Dermis blood vessel endothelial cell (primary cell): ENCODE measurements around the gene PALM. TPM values are rescaled to one million over a fixed set of nuclear protein-coding genes. Genes with fewer than 3 reads are reported as not detected.
A peak's percentile ranks its signal among the peaks of the same experiment; 100 is the strongest.
"Not testable (repeated sequence)": the region's sequence is repeated elsewhere in the genome, so short reads cannot be mapped to it uniquely, and the experiment has no call there.

Source experiments
- DNase-seq: peaks from one replicate; pipeline ENCODE4 v3.0.0; 2010
- total RNA-seq: library from RNA; depleted of rRNA; stranded (reverse); fragments of >200 nt; gene quantifications from 2 replicates; pipeline ENCODE4 v1.2.3, GENCODE V29; 2014

Gene PALM
- total RNA-seq, 1 donor from 2014 or later: 56.3 TPM

DNA sequence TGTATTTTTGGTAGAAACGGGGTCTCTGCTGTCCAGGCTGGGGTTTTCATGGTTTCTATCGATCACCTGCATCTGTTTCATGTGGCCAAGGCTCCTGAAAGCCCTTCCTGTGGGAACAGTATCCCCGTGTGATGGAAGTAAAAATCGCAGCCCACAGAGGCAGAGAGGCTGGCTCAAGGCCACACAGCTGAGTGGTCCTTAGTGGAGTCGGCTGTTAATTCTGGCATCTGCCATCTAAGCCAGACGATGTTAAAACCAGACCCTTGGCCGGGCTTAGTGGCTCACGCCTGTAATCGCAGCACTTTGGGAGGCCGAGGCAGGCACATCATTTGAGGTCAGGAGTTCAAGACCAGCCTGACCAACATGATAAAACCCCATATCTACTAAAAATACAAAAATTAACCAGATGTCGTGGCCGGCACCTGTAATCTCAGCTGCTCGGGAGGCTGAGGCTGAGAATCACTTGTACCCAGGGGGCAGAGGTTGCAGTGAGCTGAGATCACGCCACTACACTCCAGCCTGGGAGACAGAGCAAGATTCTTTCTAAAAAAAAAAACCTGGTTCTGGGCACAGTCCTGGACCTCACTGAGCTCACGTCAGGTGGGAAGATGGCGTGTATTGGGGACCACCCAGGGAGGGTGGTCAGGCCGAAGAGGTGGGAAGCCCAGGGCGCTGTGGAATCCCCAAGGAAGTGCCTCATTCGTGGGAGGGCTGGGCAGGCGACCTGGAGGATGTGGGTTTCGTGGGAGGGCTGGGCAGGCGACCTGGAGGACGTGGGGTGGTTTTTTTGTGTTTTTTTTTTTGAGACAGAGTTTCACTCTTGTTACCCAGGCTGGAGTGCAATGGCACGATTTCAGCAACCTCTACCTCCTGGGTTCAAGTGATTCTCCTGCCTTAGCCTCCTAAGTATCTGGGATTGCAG, 23.7 kb downstream of the PALM start:
- DNase-seq: no peak

DNA sequence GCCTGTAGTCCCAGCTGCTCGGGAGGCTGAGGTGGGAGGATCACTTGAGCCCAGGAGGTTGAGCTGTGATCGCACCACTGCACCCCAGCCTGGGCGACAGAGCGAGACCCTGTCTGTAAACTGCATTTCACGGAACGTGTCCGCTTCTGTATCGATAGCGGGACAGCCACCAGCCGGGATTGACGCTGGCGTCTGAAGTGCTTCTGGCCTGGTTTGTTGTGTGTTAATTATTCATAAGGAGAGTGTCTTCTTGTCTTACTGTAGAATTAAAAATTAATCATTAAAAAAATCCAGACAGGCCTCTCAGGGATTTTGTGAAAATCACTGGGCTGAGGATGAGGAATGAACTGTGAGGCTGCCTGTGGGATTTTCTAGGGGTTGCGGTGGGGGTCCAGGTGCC, 26.0 kb downstream of the PALM start:
- DNase-seq: no peak

DNA sequence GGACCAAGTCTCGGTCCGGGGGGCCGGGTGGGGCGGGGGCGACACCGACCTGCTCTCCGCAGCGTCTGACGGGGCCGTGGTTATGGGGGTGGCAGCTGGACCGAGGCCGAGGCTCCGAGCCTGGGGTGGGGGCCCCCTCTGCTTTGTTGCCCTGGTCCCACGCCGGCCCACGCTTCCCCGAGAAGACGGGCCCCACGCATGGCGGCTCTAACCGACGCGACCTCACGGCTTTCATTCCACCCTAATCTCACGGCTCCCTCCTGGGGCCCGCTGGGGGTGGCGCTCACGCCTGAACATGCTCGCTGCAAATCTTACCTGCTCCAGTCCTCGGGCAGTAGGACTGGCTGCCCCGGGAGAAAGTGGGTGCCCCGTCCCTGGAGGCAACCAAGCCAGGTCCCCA, 27.4 kb downstream of the PALM start:
- DNase-seq: no peak

DNA sequence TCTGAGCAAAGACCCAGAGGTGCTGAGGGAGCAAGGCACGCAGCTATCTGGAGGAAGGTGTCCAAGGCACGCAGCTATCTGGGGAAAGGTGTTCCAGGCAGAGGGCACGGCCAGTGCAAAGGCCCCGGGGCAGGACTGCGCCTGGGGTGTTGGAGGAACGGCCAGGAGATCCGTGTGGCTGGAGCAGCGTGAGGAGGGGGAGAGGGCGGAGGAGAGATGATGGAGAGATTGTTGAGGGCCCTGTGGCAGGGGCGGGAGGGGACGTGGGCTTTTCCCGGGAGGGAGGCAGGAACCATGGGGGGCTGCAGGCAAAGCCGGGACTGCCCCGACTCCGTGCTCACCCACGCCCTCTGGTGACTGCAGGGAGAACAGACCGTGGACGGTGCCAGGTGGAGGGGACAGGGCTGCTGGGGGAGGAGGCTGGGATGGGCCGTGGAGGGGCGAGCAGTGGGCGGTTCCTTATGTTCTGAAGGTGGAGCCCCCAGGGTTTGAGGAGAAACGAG, 28.9 kb downstream of the PALM start:
- peak; percentile 70 for DNase-seq

DNA sequence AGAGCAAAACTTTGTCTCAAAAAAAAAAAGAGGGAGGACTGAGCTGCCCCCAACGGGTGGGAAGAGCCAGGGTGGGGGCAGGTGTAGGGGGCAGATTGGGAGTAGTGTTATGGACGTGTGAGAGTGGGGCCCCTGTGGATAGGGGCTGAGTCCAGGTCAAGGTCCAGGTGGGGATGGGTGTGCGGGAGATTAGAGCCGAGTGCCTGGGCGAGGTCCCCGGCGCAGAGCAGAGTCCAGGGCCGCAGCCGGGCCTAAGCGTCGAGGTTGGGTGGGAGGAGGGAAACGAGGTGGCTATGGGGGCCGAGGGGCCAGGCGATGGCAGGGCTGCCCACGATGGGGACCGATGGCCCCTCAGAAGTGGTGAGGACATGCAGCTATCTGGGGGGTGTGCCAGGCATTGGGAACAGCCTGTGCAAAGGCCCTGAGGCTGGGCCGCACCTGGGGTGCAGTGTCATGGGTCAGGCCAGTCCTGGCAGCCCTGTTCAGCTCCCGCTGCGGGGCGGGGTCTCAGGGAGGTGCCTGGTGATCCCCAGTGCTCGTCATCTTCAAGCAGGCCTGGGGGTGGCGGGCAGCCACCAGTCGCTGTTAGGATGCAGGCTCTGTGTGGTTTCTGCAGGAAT, 29.9 kb downstream of the PALM start:
- DNase-seq: no peak

DNA sequence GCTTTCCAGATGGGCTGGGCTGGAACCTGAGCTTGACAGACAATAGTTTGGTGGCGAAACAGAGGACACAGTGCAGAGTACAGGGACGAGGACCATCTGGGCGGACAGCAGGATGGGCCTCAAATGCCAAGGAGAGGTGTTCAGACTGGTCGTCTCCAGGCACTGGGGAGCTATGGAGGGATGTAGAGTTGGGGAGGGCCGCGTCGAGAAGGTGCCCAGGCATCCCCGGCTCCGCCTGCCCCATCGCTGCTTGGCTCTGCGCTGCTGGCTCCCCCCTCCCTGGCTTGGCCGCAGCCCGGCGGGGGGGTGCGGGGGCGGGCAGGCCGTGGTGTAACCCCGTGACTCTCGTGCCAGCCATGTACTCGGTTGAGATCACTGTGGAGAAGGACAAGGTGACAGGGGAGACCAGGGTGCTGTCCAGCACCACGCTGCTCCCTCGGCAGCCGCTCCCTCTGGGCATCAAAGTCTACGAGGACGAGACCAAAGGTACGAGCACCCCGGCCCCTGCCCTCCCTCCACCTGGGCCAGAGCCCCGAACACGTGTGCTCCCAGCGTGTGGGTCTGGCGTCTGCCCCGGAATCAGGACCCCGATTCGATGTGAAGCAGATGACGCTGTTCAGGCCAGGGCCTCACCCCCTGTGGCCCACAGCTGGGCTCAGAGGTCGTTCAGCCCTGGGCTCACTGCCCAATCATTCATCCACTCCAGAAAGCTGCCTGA, 31.4 kb downstream of the PALM start:
- no peak for DNase-seq

DNA sequence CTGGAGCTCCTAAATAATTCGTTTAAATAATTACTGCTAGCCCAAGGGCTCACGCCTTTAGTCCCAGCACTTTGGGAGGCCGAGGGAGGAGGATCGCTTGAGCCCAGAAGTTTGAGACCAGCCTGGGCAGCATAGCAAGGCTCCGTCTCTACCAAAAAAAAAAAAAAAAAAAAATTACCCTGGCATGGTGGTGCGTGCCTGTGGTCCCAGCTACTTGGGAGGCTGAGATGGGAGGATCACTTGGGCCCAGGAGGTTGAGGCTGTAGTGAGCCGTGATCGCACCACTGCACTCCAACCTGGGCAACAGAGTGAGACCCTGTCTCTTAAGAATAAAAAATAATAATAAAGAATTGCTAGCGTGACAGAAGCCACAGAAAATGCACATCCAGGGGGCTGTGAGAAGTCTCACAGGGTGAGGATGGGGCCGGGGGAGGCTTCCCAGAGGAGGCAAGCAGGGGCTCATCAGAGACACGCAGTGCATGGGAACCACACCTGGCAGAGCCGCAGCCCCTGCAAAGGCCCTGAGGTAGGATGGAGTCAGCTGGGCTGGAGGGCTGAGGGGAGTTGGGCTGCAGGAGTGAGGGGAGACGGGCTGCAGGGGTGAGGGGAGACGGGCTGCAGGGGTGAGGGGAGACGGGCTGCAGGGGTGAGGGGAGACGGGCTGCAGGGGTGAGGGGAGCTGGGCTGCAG, 32.2 kb downstream of the PALM start:
- not testable (repeated sequence) for DNase-seq

DNA sequence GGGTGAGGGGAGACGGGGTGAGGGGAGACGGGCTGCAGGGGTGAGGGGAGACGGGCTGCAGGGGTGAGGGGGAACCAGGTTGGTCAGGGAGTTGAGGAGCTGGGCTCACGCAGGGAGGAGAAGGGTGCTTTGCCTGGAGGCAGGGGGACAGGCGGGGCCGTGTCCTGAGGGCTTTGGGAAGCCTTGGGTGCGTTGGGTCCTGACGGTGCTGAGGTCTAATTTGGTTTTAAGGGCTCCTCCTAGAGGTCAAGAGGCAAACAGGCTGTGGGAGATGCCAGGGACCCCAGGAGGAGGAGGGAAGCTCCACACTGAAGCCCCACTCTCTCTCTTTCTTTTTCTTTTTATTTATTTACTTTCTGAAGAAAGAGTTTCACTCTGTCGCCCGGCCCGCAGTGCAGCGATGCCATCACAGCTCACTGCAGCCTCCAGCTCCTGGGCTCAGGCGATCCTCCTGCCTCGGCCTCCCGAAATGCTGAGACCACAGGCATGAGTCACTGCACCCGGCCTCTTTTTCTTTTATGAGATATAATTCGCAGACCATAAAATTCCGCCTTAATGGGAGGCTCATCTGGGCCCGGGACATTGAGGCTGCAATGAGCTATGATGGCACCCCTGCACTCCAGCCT, 32.9 kb downstream of the PALM start:
- DNase-seq: peak; percentile 14

DNA sequence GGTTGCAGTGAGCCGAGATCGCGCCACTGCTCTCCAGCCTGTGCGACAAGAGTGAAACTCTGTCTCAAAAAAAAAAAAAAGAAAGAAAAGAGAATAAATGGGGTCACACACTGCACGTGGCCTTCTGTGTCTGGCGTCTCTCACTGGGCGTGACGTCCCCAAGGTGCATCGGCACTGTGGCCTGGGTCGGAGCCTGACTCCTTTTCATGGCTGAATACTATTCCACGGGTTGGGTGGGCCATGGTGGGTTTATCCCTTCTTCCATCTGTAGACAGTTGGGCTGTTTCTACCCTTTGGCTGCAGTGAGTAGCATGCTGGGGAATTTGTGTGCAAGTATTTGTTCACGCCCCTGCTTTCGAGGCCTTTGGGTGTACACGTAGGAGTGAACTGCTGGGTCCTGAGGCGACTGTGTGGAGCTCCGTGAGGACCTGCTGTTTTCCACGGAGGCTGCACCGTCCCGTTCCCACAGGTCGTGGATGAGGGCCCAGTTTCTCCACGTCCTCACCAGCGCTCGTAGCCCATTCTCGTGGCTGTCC, 33.9 kb downstream of the PALM start:
- DNase-seq: no peak

DNA sequence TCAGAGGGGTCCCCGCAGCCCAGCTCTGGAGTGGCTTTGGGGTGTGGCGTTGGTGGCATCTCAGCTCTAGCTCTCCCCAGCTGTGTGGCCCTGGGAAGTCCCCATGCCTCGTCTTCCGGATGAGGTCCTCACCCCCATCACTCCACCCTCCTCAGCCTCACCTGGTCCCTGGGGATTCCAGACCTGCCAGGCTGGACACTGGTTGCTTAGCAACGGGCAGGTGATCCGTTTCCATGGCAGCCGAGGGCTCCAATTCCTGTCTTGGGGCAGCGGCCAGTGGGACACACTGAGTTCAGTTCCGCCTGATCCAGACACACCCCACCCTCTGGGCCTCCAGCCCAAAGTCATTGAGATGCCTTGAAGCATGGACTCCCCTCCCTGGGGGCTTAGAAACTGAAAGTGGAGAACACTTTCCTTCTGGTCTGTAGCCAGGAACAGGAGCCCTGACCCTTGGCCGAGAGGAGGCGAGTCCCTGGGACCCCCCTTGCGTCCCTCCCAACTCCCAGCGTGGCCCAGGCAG, 34.5 kb downstream of the PALM start:
- no peak for DNase-seq

DNA sequence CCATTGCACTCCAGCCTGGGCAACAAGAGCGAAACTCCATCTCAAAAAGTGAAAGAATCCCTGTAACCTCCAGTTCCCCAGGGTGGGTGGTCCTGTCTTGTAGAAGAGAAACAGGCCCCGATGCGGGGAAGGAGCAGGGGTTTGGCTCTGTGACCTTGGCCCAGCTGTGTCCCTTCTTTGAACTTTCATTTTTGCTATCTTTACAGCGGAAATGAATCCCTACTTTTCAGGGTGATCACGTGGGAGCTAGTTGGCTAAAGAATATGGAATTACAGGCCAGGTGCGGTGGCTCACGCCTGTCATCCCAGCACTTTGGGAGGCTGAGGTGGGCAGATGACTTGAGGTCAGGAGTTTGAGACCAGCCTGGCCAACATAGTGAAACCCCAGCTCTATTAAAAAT, 36.4 kb downstream of the PALM start:
- not testable (repeated sequence) for DNase-seq

DNA sequence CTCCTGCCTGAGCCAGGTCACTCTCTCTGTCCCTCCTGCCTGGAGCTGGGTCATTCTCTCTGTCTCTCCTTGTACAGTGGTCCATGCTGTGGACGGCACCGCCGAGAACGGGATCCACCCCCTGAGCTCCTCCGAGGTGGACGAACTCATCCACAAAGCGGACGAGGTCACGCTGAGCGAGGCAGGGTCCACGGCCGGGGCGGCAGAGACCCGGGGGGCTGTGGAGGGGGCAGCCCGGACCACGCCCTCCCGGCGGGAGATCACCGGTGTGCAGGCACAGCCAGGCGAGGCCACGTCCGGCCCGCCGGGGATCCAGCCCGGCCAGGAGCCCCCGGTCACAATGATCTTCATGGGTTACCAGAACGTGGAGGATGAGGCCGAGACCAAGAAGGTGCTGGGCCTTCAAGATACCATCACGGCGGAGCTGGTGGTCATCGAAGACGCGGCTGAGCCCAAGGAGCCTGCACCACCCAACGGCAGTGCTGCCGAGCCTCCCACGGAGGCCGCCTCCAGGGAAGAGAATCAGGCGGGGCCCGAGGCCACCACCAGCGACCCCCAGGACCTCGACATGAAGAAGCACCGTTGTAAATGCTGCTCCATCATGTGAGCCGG, 37.6 kb downstream of the PALM start:
- DNase-seq: no peak

DNA sequence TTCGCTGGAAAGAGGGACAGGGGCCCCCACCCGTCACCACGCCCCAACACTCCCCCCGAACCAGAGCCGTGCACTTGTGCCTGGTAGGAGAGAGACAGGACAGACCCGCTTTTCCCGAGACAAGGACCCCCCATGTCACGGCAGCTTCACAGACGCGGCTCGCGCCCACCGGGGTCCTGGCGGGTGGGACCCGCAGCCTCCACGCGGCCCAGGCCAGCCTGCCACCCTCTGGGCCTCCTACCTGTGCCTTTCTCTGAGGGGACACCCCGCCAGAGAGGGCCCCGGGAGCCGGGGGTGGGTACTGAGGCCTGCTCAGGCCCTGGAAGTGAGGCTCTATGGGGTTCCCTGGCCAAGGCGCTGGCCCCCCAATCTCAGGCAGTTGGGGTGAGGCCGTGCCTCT, 38.2 kb downstream of the PALM start:
- DNase-seq: no peak

DNA sequence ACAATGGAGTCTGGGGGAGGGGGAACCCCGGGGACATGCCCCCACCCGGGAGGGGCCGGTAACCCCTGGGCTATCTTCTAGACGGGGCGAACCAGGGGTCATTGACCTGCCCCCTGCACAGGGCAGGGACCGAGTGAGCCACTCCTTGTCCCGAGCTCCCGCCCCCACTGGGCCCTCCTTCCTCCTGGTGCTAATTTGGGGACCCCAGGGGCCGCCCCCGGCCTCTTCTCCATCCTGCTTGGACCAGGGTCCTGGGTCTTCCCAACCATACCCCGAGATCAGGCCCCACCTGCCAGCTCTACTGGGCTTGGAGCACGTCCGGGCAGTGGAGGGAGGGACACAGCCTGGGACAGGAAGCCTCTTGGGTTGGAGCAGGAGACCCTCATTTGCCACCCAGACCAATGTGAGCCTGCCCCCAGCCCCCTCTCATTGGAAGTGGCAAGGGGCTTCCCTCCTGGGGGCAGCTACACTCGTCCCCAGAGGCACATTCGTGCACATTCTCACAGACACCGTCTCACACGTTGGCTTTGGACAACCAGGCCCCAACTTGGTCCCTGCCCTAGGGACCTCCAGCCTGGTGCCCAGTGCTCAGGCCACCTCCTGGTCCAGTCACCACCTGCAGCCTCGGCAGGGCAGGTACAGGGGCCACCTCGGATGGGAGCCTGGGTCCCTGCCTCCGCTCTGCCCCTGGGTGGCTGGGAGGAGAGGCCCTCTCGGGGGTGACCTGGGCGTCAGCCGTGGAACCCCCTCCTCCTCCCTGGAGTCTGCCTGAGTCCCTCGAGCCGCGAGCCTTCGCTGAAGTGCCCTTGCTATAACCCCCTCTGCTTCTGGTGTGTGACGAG, 38.9 kb downstream of the PALM start:
- DNase-seq: no peak

DNA sequence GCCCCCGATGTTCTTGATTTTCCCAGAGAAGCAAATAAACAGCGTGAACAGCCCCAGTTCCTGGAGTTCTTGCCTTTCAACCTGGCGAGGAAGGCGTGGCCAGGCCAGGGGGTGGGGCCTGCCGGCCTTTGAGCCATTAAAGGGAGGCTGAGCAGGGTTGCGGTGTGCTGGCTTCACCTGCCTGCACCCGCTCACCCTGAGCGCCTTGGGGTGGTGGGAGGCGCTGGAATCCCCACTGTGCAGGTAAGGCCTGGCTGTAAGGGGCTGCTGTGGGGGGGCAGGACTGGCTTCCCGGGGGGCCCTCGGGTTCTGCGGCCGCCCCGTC, 39.5 kb downstream of the PALM start:
- DNase-seq: no peak

DNA sequence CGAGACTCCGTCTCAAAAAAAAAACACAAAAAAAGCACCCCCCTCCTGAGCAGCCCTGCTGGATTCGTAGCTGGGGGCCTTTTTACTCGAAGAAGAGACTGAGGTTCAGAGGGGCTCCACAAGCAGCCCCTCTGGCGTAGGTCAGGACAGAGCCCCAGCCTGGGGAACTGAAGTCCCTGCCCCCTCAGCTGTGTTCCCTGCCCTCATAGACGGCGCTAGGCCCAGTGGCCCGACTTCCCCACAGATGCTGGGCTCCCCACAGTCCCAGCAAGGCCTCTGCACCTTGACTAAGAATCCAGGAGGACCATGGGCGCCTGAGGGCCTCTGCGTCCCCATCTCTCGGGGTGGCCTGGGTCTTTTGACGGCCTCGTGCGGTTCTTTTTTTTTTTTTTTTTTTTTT, 41.1 kb downstream of the PALM start:
- no peak for DNase-seq

DNA sequence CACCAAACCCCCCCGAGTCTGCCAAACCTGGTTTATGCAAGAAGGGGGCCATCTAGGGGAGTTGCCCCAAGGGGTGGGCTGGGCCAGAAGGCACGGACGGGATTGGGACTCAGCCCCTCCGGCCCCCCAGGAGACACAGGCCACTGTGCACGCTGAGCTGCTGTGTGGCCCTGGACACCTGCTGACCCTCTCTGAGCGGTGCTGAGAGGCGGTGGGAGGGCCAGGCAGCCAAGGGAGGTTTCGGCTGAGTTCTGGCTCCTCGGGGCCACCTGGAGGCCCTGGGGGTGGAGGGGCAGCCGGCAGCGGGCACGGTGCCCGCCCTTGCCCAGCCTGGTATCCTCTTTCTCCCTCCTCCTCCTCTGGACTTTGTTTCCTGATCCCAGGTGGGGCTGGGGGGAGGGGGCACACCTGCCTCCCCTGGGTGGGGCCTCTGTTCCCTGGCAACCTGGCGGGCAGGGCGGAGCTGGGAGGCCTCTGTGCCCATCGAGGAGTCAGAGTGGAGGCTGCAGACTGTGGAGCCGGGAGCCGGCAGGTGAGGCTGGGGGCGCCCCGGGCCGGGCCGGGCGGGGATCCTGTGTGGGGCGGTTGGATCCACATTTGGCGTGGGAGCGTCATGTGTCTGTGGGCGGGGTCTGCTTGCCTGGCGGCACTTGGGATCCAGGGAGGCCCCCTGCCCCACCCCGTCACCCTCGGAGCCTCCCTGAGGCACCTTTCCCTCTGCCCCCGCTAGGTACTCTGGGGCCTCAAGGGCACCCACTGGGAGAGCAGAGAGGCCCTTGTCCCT, 42.1 kb downstream of the PALM start, which contains the start of gene MISP:
MISP (plus strand) TSS at position 473 of the 784 bp plus-strand sequence. CDS start 5,835 bp downstream, outside the sequence.
- DNase-seq: no peak

DNA sequence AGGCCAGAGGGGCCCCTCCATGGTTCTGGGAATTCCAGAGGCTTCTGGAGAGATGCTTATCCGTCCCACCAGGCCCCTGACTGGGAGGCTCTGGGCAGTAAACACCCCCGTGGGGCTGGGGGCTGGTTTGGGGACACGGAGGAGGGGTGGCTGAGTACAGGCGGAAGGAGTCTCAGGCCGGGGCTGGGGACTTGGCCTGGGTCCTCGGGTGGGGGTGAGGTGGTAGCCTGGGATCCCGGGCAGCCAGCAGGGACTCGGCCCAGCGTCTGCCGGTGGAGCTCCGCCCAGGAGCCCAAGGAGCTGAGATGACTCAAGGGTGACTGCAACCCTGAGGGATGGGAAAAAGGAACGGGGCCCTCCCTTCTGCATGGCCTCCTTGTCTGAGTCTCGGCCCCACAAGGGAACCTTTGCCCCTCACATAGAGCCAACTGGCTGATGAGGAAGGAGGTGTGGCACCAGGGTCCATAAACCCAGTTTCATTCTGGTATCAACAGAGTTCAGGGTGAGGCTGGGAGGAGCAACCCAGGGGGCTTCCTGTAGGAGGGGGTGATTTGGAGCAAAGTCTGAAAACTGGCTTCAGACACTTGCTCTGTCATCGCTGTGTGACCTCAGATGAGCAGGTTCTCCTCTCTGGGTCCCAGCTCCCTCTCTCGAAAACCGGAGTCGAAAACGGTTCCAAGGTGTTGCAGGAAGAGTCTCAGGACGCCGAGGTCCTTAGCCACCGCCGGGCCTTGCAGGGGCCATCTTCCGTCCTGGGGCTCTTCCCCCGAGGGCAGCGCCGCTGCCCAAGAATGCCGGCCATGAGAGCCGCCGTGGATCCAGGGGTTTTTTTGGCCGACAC, 43.0 kb downstream of the PALM start:
- DNase-seq: peak; percentile 26
